GM12878 (cell line): ENCODE measurements around the gene RARG. TPM values are rescaled to one million over a fixed set of nuclear protein-coding genes. Genes with fewer than 3 reads are reported as not detected.

Experiments used
- ATAC-seq: fragments of 200-7000 bp; cut with Tn5 transposase; 3 replicates; pipeline ENCODE4 v1.9.1; 2020; ENCODE audit warnings: mild to moderate bottlenecking, moderate library complexity
- BruUV-seq: library from RNA; stranded (reverse); fragments of 400-500 nt; replicated peaks from 2 replicates; lab custom pipeline; 2021; lab: Mats Ljungman, UMichigan
- CTCF ChIA-PET: fragments of 300-600 bp; sonication (Branson Sonifier 250); formaldehyde crosslinking; extraction: SDS; loops from one replicate; lab custom pipeline; 2021; ENCODE audit warnings: inconsistent platforms; lab: Yijun Ruan, JAX
- POLR2A ChIA-PET: fragments of 350-600 bp; formaldehyde crosslinking; extraction: SDS; loops from one replicate; lab custom pipeline; 2021; ENCODE audit warnings: inconsistent platforms; lab: Charles Lee
- RAD21 ChIA-PET: fragments of 300-600 bp; sonication (Branson Sonifier 250); formaldehyde crosslinking; loops from one replicate; lab custom pipeline; 2023; ENCODE audit warnings: antibody characterized with exemption; ENCODE audit not compliant: unreplicated experiment; lab: Charles Lee
- SMC1A ChIA-PET: fragments of 300-600 bp; sonication (Branson Sonifier 250); formaldehyde crosslinking; loops from one replicate; lab custom pipeline; 2023; ENCODE audit not compliant: unreplicated experiment, uncharacterized antibody; lab: Charles Lee
- DNase-seq: peaks from one replicate; pipeline ENCODE4 v3.0.0-alpha.2; 2011; ENCODE audit warnings: low read depth, low spot score
- FAIRE-seq: peaks from 3 replicates; lab custom pipeline; 2011; peaks lifted over from hg19 to GRCh38; lab: Jason Lieb, UNC
- H2AFZ ChIP-seq: 2 replicates; pipeline ENCODE4 v1.6.0; 2011; ENCODE audit warnings: low read depth, low read length, control low read depth; ENCODE audit not compliant: control insufficient read depth
- H3K27ac ChIP-seq: 2 replicates; pipeline ENCODE4 v1.5.1; 2011; ENCODE audit warnings: control low read depth; ENCODE audit not compliant: control insufficient read depth, insufficient read depth
- H3K27me3 ChIP-seq, 2 experiments: replicated peaks in 1 of 2; 2 replicates each; pipeline versions ENCODE4 v1.6.0 to v1.6.1; 2011; ENCODE audit warnings: low read length in 1 of 2; ENCODE audit not compliant: control insufficient read depth in 2 of 2, insufficient read depth in 2 of 2
- H3K36me3 ChIP-seq, 2 experiments: 2 replicates each; pipeline ENCODE4 v1.5.1; 2011; ENCODE audit warnings: low read length in 1 of 2; ENCODE audit not compliant: control insufficient read depth in 2 of 2, insufficient read depth in 2 of 2
- H3K4me1 ChIP-seq: 2 replicates; pipeline ENCODE4 v1.6.1; 2011; ENCODE audit warnings: mild to moderate bottlenecking, low read length, moderate library complexity, mixed read lengths; ENCODE audit not compliant: control insufficient read depth, insufficient read depth
- H3K4me2 ChIP-seq: 2 replicates; pipeline ENCODE4 v1.6.0; 2011; ENCODE audit warnings: control low read depth; ENCODE audit not compliant: control insufficient read depth, insufficient read depth
- H3K4me3 ChIP-seq: fragments of 200-600 bp; sonication (generic); 2 replicates; pipeline ENCODE4 v1.5.1; 2016
- H3K79me2 ChIP-seq: 2 replicates; pipeline ENCODE4 v1.6.0; 2011; ENCODE audit warnings: low read length; ENCODE audit not compliant: control insufficient read depth, insufficient read depth
- H3K9ac ChIP-seq: 2 replicates; pipeline ENCODE4 v1.8.0; 2011; ENCODE audit warnings: low read length, control low read depth, mixed read lengths; ENCODE audit not compliant: control insufficient read depth, insufficient read depth
- H3K9me3 ChIP-seq: replicated peaks from 3 replicates; pipeline ENCODE4 v1.5.1; 2011; ENCODE audit warnings: mild to moderate bottlenecking, low read length; ENCODE audit not compliant: control insufficient read depth, insufficient read depth
- H4K20me1 ChIP-seq: 2 replicates; pipeline ENCODE4 v1.6.0; 2011; ENCODE audit not compliant: control insufficient read depth, insufficient read depth
- BCL11A ChIP-seq: IDR thresholded peaks from 2 replicates; pipeline ENCODE4 v1.6.1; 2011; ENCODE audit warnings: low read depth, low read length
- BMI1 ChIP-seq: fragments of 450-650 bp; IDR thresholded peaks from 2 replicates; pipeline ENCODE4 v1.6.1; 2016; ENCODE audit warnings: mild to moderate bottlenecking, moderate library complexity, borderline replicate concordance
- CHD1 ChIP-seq: IDR thresholded peaks from 2 replicates; pipeline ENCODE4 v1.6.1; 2012; ENCODE audit warnings: low read depth, low read length, improper control_type of control experiment
- CREB1 ChIP-seq: IDR thresholded peaks from 2 replicates; pipeline ENCODE4 v1.6.1; 2012; ENCODE audit warnings: low read depth, mild to moderate bottlenecking, inconsistent platforms
- EP300 ChIP-seq, 2 experiments: fragments of 150-350 bp in 1 of 2; IDR thresholded peaks; 2 replicates each; pipeline ENCODE4 v1.6.1; 2011 to 2012; ENCODE audit warnings: low read depth in 2 of 2, low read length in 2 of 2, borderline replicate concordance in 1 of 2, improper control_type of control experiment in 1 of 2, inconsistent platforms in 1 of 2; ENCODE audit not compliant: control insufficient read depth in 1 of 2
- FOS ChIP-seq: IDR thresholded peaks from 3 replicates; pipeline ENCODE4 v1.6.1; 2011; ENCODE audit warnings: borderline replicate concordance; ENCODE audit not compliant: insufficient read length; ENCODE audit errors: extremely low read depth
- HDAC2 ChIP-seq: fragments of 200-600 bp; sonication (generic); IDR thresholded peaks from 2 replicates; pipeline ENCODE4 v1.6.1; 2017
- HDAC6 ChIP-seq: fragments of 200-600 bp; sonication (generic); IDR thresholded peaks from one replicate; pipeline ENCODE4 v1.8.0; 2017; ENCODE audit warnings: antibody characterized with exemption; ENCODE audit not compliant: unreplicated experiment
- KLF5 ChIP-seq: fragments of 450-650 bp; IDR thresholded peaks from 2 replicates; pipeline ENCODE4 v1.6.1; 2014; ENCODE audit warnings: mild to moderate bottlenecking; ENCODE audit not compliant: partially characterized antibody
- NFIC ChIP-seq: IDR thresholded peaks from 2 replicates; pipeline ENCODE4 v1.6.1; 2012; ENCODE audit warnings: low read depth, mild to moderate bottlenecking, inconsistent platforms, low read length, moderate library complexity
- NFYA ChIP-seq: IDR thresholded peaks from 2 replicates; pipeline ENCODE4 v1.6.1; 2011; ENCODE audit warnings: low read depth, mild to moderate bottlenecking, low read length, improper control_type of control experiment, borderline replicate concordance
- NR2C1 ChIP-seq: fragments of 450-650 bp; IDR thresholded peaks from 2 replicates; pipeline ENCODE4 v1.6.1; 2017; ENCODE audit warnings: antibody characterized with exemption, mild to moderate bottlenecking, moderate library complexity
- PAX8 ChIP-seq: fragments of 450-650 bp; IDR thresholded peaks from 2 replicates; pipeline ENCODE4 v1.6.1; 2017; ENCODE audit warnings: mild to moderate bottlenecking, moderate library complexity
- PBX3 ChIP-seq: IDR thresholded peaks from 2 replicates; pipeline ENCODE4 v1.6.1; 2011; ENCODE audit warnings: mild to moderate bottlenecking, low read depth, low read length, moderate library complexity; ENCODE audit not compliant: insufficient replicate concordance
- POU2F2 ChIP-seq: IDR thresholded peaks from 3 replicates; pipeline ENCODE4 v1.6.1; 2011; ENCODE audit warnings: low read depth, mild to moderate bottlenecking, low read length, borderline replicate concordance
- SP1 ChIP-seq: IDR thresholded peaks from one replicate; pipeline ENCODE4 v1.6.1; 2011; ENCODE audit warnings: low read depth, low read length
- TARDBP ChIP-seq: IDR thresholded peaks from 2 replicates; pipeline ENCODE4 v1.6.1; 2016; ENCODE audit warnings: borderline replicate concordance
- WGBS: methylation state at CpG from one replicate; pipeline ENCODE4 v1.1.6; 2016; ENCODE audit warnings: low lambda C conversion rate; ENCODE audit not compliant: insufficient replicate concordance, insufficient coverage; ENCODE audit errors: missing lambda C conversion rate; 5-methylcytosine and 5-hydroxymethylcytosine counted together
- in situ Hi-C: fragments of 300-500 bp; cut with MboI; formaldehyde crosslinking; loops from 9 replicates; pipeline ENCODE4 v1.14.3; 2018; ENCODE audit warnings: mixed read lengths
- intact Hi-C: fragments of 100-400 bp; cut with micrococcal nuclease; formaldehyde crosslinking; loops from one replicate; pipeline ENCODE4 v1.14.2; 2022; ENCODE audit not compliant: unreplicated experiment
- polyA plus RNA-seq, 11 experiments: library from polyadenylated mRNA; depleted of rRNA in 4 of 11; unstranded in 6 of 11; stranded (reverse) in 5 of 11; fragments of >200 nt; fragmentation: Nextera tagmentation in 4 of 11; fragmentation: Illumina TruSeq in 1 of 11; extraction: Ambion mirVana in 4 of 11; extraction: Trizol in 1 of 11; gene quantifications; 1 replicate in 1 of 11; 2 replicates in 10 of 11; pipeline versions ENCODE4 v1.2.1 to v1.2.3, GENCODE V29; 2011 to 2016; ENCODE audit warnings: inconsistent platforms in 2 of 11, missing spikeins in 2 of 11, low read depth in 1 of 11
- total RNA-seq, 4 experiments: library from RNA; depleted of rRNA in 3 of 4; stranded (reverse); fragments of >200 nt in 3 of 4; fragmentation: Illumina TruSeq in 1 of 4; extraction: Trizol in 1 of 4; gene quantifications; 2 replicates each; pipeline versions ENCODE4 v1.2.1 to v1.2.3, GENCODE V29; 2013 to 2021
- TF ChIP-seq, protein P1 (sequence below): fragments of 450-650 bp; formaldehyde crosslinking; IDR thresholded peaks from 2 replicates; pipeline ENCODE4 v1.5.0; 2022; ENCODE audit warnings: mild to moderate bottlenecking, missing genetic modification characterization

The RARG gene
- total and polyA plus RNA-seq, 10 of the 15 experiments (the other 5 are each of a cell fraction or from before 2014, with no cell fraction given) = 0.27 to 8.1 (median 4.1) TPM

GRCh38 chr12:53239643-53240258, 7.7 kb upstream of the RARG start:
- CTCF ChIA-PET = interaction anchor here (0.8 to 2.3 kb wide), 5 partner anchors 12 to 82 kb away, joined by 3 to 8 read pairs (median 4); partner anchors contain the start of genes AAAS and ESPL1
- FAIRE-seq (no peak), DNase-seq (no peak), ATAC-seq (no peak)
- no peaks in the 10 kb centered on the region for H3K79me2 ChIP-seq
- in situ Hi-C loops (no loop called here), intact Hi-C loops (no loop called here)
- no peak overlapping the region for H3K9ac ChIP-seq
- POLR2A ChIA-PET = interaction anchor here (0.6 to 1.2 kb wide), 3 partner anchors 15 to 136 kb away, joined by 3 to 5 read pairs (median 3); no protein-coding TSS in a partner anchor
- H3K36me3 ChIP-seq = no peaks in the 10 kb centered on the region
- no TSS peak for BruUV-seq
- H4K20me1 ChIP-seq = no peaks in the 10 kb centered on the region
- no peak overlapping the region for H2AFZ ChIP-seq
- SMC1A ChIA-PET = interaction anchor here (0.6 to 3.9 kb wide), 6 partner anchors 9 to 38 kb away, joined by 3 to 12 read pairs (median 3); a partner anchor contains a TSS
- H3K4me1 ChIP-seq = peaks cover 15% of the 10 kb centered on the region
- no peak overlapping the region for H3K4me2 ChIP-seq
- RAD21 ChIA-PET = no interaction called here
- no peak overlapping the region for H3K27ac ChIP-seq
- WGBS = 52% methylated on average over 10 of the region's 10 CpGs
- H3K9me3 ChIP-seq = no peaks in the 10 kb centered on the region
- no peak overlapping the region for H3K4me3 ChIP-seq
- H3K27me3 ChIP-seq = peaks cover 0 to 5% of the 10 kb centered on the region in 2 experiments; a peak in 2 of 4 replicates
- no peak for TF ChIP-seq CHD1
- no peak for TF ChIP-seq TARDBP
- no peak for TF ChIP-seq EP300 (IDR thresholded peaks at IDR 0.05; ENCODE audit: borderline replicate concordance in 1 of 2, control insufficient read depth in 1 of 2, low read depth in 2 of 2, low read length in 2 of 2)
- TF ChIP-seq KLF5 = no peak
- TF ChIP-seq FOS = no peak
- TF ChIP-seq SP1 = no peak
- TF ChIP-seq POU2F2 = no peak
- no peak for TF ChIP-seq CREB1
- no peak for TF ChIP-seq BMI1
- TF ChIP-seq NFIC = no peak
- no peak for TF ChIP-seq PBX3
- no peak for TF ChIP-seq HDAC2
- no peak for TF ChIP-seq PAX8
- no peak for TF ChIP-seq NFYA
- no peak for TF ChIP-seq NR2C1
- TF ChIP-seq, protein P1, sequence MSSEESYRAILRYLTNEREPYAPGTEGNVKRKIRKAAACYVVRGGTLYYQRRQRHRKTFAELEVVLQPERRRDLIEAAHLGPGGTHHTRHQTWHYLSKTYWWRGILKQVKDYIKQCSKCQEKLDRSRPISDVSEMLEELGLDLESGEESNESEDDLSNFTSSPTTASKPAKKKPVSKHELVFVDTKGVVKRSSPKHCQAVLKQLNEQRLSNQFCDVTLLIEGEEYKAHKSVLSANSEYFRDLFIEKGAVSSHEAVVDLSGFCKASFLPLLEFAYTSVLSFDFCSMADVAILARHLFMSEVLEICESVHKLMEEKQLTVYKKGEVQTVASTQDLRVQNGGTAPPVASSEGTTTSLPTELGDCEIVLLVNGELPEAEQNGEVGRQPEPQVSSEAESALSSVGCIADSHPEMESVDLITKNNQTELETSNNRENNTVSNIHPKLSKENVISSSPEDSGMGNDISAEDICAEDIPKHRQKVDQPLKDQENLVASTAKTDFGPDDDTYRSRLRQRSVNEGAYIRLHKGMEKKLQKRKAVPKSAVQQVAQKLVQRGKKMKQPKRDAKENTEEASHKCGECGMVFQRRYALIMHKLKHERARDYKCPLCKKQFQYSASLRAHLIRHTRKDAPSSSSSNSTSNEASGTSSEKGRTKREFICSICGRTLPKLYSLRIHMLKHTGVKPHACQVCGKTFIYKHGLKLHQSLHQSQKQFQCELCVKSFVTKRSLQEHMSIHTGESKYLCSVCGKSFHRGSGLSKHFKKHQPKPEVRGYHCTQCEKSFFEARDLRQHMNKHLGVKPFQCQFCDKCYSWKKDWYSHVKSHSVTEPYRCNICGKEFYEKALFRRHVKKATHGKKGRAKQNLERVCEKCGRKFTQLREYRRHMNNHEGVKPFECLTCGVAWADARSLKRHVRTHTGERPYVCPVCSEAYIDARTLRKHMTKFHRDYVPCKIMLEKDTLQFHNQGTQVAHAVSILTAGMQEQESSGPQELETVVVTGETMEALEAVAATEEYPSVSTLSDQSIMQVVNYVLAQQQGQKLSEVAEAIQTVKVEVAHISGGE (CRISPR knock-in tag) = no peak
- no peak for TF ChIP-seq HDAC6
- TF ChIP-seq BCL11A = no peak
